KMS-11 (cell line): ENCODE data around the gene SCAPER.

ENCODE experiments used
- H2AFZ ChIP-seq: fragments of 200-600 bp; sonication (generic); 2 replicates; pipeline ENCODE4 v1.6.1; 2016; ENCODE audit warnings: antibody characterized with exemption, mixed run types, low read depth
- H3K27ac ChIP-seq: fragments of 200-600 bp; sonication (generic); 2 replicates; pipeline ENCODE4 v1.6.1; 2016; ENCODE audit warnings: mild to moderate bottlenecking, mixed run types
- H3K27me3 ChIP-seq: fragments of 200-600 bp; sonication (generic); 2 replicates; pipeline ENCODE4 v1.6.1; 2017; ENCODE audit warnings: mild to moderate bottlenecking, low read depth, mixed run types, moderate library complexity; ENCODE audit not compliant: insufficient read depth
- H3K36me3 ChIP-seq: fragments of 200-600 bp; sonication (generic); 2 replicates; pipeline ENCODE4 v1.6.1; 2017; ENCODE audit warnings: mild to moderate bottlenecking, mixed run types; ENCODE audit not compliant: insufficient read depth
- H3K4me1 ChIP-seq: fragments of 200-600 bp; sonication (generic); 2 replicates; pipeline ENCODE4 v1.6.1; 2016; ENCODE audit warnings: mild to moderate bottlenecking, low read depth, mixed run types; ENCODE audit not compliant: poor library complexity, severe bottlenecking
- H3K4me2 ChIP-seq: fragments of 200-600 bp; sonication (generic); 2 replicates; pipeline ENCODE4 v1.7.0; 2016; ENCODE audit warnings: mild to moderate bottlenecking, mixed run types
- H3K4me3 ChIP-seq: fragments of 200-600 bp; sonication (generic); IDR thresholded peaks from 2 replicates; pipeline ENCODE4 v1.6.1; 2017; ENCODE audit warnings: low read depth, low read length, mixed read lengths; ENCODE audit not compliant: insufficient read depth
- H3K79me2 ChIP-seq: fragments of 200-600 bp; sonication (generic); 2 replicates; pipeline ENCODE4 v1.6.1; 2016; ENCODE audit warnings: low read depth, mixed run types; ENCODE audit not compliant: insufficient read depth
- H3K9ac ChIP-seq: fragments of 200-600 bp; sonication (generic); 2 replicates; pipeline ENCODE4 v1.6.1; 2016; ENCODE audit warnings: mild to moderate bottlenecking, mixed run types
- H4K20me1 ChIP-seq: fragments of 200-600 bp; sonication (generic); 2 replicates; pipeline ENCODE4 v1.6.1; 2016; ENCODE audit warnings: mild to moderate bottlenecking, mixed run types; ENCODE audit not compliant: insufficient read depth
- TF ChIP-seq, protein P1 (sequence below): fragments of 200-600 bp; sonication (generic); conservative IDR thresholded peaks from 2 replicates; pipeline ENCODE4 v1.6.1; 2017; ENCODE audit warnings: low read depth, mild to moderate bottlenecking, antibody characterized with exemption, low read length, moderate library complexity, mixed read lengths

SCAPER gene

DNA sequence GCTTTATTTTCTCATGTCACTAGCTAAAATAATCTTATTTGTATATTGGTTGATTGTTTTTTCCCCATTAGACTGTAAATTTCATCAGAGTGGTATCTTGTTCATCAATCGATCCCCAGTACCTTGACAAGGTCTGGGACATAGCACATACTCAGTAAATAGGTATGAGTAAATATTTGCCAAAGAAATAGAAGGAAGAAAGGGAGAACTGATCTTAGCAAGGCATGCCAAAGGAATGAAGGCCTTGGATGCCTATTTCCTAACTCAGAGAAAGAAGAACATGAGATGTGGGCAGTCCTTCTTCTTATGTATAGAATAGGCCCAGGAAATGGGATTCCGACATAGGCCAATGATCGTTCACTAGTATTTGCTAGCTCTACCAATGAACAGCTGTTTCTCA is 513.8 kb downstream of the SCAPER start:
- Histone ChIP-seq H3K9ac (no peak overlapping the region), H3K79me2 (no peaks in the 10 kb centered on the region), H4K20me1 (no peaks in the 10 kb centered on the region), H3K36me3 (no peaks in the 10 kb centered on the region), H3K4me3 (no peak overlapping the region), H2AFZ (no peak overlapping the region), H3K27ac (no peak overlapping the region), H3K4me1 (no peaks in the 10 kb centered on the region), H3K4me2 (no peak overlapping the region), H3K27me3 (no peaks in the 10 kb centered on the region)
- TF ChIP-seq, protein P1, sequence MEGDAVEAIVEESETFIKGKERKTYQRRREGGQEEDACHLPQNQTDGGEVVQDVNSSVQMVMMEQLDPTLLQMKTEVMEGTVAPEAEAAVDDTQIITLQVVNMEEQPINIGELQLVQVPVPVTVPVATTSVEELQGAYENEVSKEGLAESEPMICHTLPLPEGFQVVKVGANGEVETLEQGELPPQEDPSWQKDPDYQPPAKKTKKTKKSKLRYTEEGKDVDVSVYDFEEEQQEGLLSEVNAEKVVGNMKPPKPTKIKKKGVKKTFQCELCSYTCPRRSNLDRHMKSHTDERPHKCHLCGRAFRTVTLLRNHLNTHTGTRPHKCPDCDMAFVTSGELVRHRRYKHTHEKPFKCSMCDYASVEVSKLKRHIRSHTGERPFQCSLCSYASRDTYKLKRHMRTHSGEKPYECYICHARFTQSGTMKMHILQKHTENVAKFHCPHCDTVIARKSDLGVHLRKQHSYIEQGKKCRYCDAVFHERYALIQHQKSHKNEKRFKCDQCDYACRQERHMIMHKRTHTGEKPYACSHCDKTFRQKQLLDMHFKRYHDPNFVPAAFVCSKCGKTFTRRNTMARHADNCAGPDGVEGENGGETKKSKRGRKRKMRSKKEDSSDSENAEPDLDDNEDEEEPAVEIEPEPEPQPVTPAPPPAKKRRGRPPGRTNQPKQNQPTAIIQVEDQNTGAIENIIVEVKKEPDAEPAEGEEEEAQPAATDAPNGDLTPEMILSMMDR = no peak

DNA sequence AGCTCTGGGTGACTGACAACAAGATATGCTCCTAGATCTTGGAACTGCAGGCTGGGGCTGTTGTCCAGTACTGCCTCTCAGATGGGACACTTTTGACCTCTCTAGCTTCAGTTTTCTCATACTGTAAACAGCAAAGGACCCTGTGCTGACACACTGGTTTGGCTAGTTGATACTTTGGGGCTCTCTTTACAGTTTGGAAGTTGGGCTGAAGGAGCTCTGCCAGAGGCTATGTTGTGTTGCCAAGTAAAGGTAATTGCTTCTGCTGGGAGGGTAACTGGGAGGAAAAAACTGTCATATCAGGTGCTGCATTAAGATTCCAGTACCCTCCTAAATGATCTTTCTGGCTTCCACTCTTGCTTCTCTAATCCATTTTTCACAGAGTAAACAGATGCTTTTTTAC is 514.6 kb downstream of the SCAPER start:
- Histone ChIP-seq H4K20me1 (no peaks in the 10 kb centered on the region), H3K36me3 (no peaks in the 10 kb centered on the region), H3K4me2 (no peak overlapping the region), H3K27ac (no peak overlapping the region), H2AFZ (no peak overlapping the region), H3K79me2 (no peaks in the 10 kb centered on the region), H3K9ac (no peak overlapping the region), H3K27me3 (no peaks in the 10 kb centered on the region), H3K4me1 (no peaks in the 10 kb centered on the region), H3K4me3 (no peak overlapping the region)
- TF ChIP-seq, protein P1 = no peak

DNA sequence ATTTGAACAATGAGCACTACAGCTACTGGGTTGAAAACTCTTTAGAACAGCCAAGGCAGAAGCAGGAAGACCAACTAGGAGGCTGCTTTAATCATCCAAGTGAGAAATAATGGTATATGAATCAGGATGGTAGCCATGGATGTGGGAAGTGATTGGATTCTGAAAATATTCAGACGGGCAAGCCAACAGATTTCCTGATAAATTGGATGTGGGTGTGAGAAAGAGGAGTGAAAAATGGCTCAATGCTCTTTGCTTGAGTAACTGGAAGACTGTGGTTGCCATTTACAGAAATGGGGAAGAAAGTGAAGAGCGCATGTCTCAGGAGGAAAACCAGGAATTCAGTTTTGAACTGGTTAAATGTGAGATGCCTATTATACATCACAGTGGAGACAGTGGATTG is 518.2 kb downstream of the SCAPER start:
- Histone ChIP-seq H3K4me3 (no peak overlapping the region), H2AFZ (no peak overlapping the region), H3K36me3 (no peaks in the 10 kb centered on the region), H3K9ac (no peak overlapping the region), H3K4me2 (no peak overlapping the region), H3K79me2 (no peaks in the 10 kb centered on the region), H3K27ac (no peak overlapping the region), H3K27me3 (no peaks in the 10 kb centered on the region), H3K4me1 (no peaks in the 10 kb centered on the region), H4K20me1 (no peaks in the 10 kb centered on the region)
- TF ChIP-seq, protein P1 = no peak

DNA sequence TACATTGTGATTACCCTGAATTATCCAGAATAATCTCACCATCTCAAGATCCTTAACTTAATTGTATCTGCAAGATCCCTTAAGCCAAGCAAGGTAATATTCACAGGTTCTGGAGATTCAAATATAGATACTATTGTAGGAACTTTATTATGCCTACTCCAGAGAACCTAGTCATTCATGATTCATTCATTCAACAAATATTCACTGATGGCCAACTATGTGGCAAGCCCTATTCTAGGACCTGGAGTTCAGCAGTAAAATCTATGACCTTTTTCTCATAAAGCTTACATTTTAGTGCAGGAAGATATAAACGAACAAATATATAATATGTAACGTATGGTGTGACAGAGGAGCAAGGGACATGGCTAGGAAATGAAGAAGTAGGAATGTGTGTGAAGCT is 519.0 kb downstream of the SCAPER start:
- no peaks in the 10 kb centered on the region for H3K4me1 ChIP-seq
- TF ChIP-seq, protein P1 = no peak
- H3K4me2 ChIP-seq = no peak overlapping the region
- H3K36me3 ChIP-seq = no peaks in the 10 kb centered on the region
- no peak overlapping the region for H3K9ac ChIP-seq
- H3K79me2 ChIP-seq = no peaks in the 10 kb centered on the region
- no peak overlapping the region for H3K4me3 ChIP-seq
- H3K27ac ChIP-seq = no peak overlapping the region
- H4K20me1 ChIP-seq = no peaks in the 10 kb centered on the region
- H3K27me3 ChIP-seq = no peaks in the 10 kb centered on the region
- H2AFZ ChIP-seq = no peak overlapping the region

DNA sequence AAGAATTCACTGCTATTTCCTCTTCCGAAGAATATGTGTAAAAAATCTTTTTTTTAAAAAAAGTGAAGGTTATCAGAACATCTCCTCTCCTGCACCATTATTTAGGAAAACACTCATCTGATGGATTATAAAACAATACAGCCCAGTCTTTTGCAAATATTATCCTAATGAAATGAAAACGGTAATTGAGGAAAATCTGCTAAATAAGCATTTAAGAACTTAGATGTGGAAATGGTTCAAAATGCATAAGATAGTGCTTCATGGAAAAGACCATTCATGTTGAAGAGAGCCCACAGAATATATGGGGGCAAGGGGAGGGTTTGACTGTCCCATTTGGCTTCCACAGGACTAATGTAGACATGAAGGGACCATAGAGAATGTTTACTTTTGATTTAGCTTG is 520.7 kb downstream of the SCAPER start:
- TF ChIP-seq, protein P1 = no peak
- Histone ChIP-seq H3K79me2 (no peaks in the 10 kb centered on the region), H3K4me3 (no peak overlapping the region), H3K4me1 (no peaks in the 10 kb centered on the region), H3K27ac (no peak overlapping the region), H3K27me3 (no peaks in the 10 kb centered on the region), H4K20me1 (no peaks in the 10 kb centered on the region), H3K36me3 (no peaks in the 10 kb centered on the region), H3K4me2 (no peak overlapping the region), H3K9ac (no peak overlapping the region), H2AFZ (no peak overlapping the region)
